GM21529 (cell line): ENCODE results near the gene CENPB.
"Not testable (repeated sequence)": the region's sequence is repeated elsewhere in the genome, so short reads cannot be mapped to it uniquely, and the experiment has no call there.

Experiments used
- ATAC-seq: cut with Tn5 transposase; IDR thresholded peaks from one replicate; pipeline ENCODE4 v1.9.1; 2021; ENCODE audit not compliant: unreplicated experiment

The CENPB gene

GRCh38 chr20:3794168-3794567, 7.6 kb upstream of the CENPB start:
- ATAC-seq: not testable (repeated sequence)

- not testable (repeated sequence) for ATAC-seq
Observed at GRCh38 chr20:3789201-3789600, 2.7 kb upstream of the CENPB start.

- no peak for ATAC-seq
Observed at GRCh38 chr20:3788685-3789155, 2.2 kb upstream of the CENPB start.

GRCh38 chr20:3787324-3788014, 929 bp upstream of the CENPB start:
- ATAC-seq: no peak

DNA sequence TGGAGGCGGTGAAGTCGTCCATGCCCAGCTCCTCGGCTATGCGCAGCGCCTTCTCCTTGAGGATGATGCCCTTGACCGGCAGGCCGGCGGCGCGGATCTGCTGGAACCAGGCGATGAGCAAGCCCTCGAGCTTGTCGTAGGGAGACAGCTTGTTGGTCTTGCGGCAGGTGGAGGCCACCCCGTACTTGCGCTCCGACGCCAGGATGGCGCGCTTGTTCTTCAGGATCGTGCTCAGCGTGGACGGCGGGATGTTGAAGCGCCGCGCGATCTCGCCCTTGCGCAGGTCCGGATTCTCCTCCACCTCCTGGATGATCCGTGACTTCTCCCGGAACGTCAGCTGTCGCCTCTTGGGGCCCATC, 435 bp downstream of the CENPB start:
- ATAC-seq: no peak

GRCh38 chr20:3785240-3786125, 1.1 kb downstream of the CENPB start:
- ATAC-seq: no peak

DNA sequence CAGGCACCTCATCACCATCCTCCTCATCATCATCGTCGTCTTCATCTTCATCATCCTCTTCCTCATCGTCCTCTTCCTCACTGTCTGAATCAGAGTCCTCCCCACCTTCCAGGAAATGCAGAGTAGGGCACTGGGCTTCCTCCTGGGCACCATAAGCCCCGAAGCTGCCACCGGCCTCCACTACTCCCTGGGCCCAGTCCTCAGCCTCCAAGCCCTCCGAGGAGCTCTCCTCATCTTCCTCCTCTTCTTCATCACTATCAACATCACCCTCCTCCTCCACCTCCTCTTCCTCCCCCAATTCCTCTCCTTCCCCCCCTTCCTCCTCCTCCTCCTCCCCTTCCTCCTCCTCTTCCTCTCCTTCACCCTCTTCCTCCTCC, 1.7 kb downstream of the CENPB start:
- ATAC-seq: no peak

GRCh38 chr20:3784216-3784853, 2.2 kb downstream of the CENPB start:
- ATAC-seq: no peak

DNA sequence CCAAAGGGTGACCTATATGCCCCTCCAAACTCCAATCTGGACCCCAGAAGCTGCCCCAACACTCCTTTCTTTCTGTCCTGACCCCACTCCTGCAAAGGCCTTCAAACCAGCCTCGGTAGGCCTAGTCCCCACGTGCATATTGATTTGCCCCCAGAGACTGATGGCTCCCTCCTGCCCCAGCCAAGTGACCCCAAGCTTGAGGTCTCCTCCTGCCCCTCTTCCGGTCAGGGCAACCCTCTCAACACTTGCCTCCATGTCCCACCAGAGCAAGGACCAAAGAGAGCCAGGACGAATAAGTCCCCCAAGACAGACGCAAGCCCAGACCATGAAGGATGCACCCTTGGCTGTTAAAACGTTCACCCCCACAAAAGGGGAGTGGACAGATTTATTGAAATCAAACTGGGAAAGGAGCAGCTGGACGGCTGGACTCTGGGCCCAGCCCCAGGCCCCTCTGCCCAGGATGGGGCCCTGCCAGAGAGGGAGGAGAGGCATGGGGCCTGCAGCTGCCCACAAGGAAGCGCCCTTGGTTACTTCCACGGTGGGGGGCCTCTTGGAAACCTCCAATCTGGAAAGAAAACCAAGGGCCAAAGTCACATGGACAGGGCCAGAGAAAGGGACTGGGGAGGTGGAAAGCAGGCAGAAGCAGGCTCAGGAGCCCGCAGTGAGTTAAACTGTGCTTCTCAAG, 2.9 kb downstream of the CENPB start:
- no peak for ATAC-seq

- no peak for ATAC-seq
Observed at GRCh38 chr20:3783068-3783489, 3.5 kb downstream of the CENPB start.

- ATAC-seq: no peak
Observed at GRCh38 chr20:3782597-3782996, 3.9 kb downstream of the CENPB start.

GRCh38 chr20:3781153-3781910, 5.2 kb downstream of the CENPB start, which contains the start of gene SPEF1:
TSS of gene SPEF1 (minus strand) at chr20:3781448. CDS start at chr20:3781287, 161 bp downstream.
- peak; percentile 59 for ATAC-seq

DNA sequence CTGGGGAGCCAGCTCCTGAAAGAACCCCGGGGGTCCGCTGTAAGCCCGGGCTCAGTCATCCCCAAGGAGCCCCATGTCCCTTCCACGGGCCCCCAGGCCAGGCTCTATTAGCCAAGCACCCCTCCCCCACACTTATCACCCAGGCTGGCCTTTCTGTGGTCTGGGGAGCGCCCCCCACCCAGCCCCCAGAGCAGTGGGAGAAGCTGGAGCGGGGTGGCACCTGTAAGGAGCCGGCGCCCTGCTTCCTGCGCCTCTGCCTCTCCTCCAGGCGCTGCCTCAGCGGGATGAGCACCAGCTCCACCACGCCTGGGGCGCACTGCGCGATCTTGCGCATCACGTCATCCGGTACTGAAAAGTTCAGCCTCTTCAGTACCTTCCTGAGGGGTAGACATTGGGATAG, 7.6 kb downstream of the CENPB start:
- no peak for ATAC-seq

- peak; percentile 48 for ATAC-seq
Observed at GRCh38 chr20:3777716-3778629, 8.6 kb downstream of the CENPB start.

- peak; percentile 10 for ATAC-seq
Observed at GRCh38 chr20:3777381-3777715, 9.2 kb downstream of the CENPB start.

DNA sequence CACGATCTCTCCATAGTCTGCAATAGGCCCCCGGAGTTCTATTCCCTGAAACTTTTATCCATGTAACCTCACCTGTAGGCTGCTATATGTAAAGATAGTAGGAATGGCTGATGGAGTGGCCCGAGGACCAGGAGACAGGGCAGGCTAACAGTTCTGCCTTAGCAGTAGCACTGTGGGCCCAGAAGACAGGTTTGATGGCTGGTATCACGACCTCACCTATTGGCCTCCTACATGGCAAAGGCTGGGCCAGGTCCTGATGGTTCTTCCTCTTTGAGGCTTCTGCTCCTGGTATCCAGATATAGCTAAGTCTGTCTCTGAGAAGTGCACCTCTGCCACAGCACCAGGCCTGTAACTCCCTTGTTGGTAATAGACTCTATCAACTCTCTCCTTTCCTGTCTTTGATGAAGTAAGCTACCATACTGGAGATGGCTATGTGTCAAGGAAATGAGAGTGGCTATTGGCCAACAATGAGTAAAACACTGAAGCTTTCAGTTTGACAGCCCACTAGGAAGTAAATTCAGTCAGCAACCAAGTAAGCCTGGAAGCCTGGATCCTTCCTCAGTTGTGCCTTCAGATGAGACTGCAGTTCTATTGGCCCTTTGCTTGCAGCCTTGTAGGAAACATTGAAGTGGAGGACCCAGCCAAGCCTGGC, 11.0 kb downstream of the CENPB start:
- ATAC-seq: no peak

DNA sequence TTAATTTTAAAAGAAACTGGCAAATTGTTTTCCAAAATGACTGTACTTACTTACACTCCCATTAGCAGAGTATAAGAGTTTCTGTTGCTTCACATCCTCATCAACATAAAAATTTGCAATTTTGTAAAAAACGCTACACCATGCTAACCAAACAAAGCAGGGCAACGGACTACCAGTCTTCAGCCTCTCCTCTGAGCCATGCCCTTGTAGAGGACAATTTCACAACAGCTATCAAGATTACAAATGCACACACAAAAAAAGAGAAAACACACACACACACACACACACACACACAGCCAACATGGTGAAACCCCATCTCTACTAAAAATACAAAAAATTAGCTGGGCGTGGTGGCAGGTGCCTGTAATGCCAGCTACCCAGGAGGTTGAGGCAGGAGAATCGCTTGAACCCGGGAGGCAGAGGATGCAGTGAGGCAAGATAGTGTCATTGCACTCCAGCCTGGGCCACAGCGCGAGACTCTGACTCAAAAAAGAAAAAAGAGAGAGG, 14.9 kb downstream of the CENPB start:
- no peak for ATAC-seq

DNA sequence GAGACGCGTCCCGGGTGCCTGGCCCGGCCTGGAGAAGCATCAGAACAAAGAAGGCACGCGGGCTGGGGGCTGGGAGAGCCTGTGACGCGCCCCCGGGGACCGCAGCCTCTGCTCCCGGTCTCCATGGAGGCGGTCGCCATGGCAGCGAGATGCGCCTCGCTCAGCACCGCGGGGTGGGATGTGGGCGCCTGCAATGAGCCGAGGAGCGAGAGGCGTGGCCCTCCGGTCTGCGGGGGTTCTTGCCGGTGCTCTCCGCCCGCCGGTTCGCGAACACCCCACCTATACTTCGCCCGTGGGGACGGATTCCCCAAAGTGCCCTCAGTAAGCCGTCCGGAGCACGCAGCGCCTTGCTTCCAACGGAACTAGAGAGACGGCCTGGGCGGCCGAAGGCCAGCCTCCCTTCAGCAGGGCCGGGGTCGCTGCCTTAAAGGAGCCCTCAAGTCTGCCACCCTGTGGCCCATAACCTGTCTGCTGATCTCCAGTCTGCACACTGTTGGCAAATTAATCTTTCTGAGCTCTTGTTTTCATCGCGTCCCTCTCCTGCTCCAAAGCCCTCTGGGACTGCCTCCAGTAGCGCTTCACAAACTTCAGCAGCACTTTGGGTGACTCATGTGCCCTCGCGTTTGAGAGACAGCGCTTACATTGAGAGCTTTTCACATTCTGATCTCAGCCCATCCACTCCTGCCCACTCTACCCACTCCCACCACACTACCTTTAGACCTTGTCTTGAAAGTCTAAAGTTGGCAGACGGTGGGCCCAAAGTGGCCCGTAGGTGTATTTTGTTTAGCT, 18.0 kb downstream of the CENPB start:
- ATAC-seq: peak; percentile 41
